Hepatic stellate cell (primary cell): ENCODE measurements around the gene BIRC7.

Experiments
- DNase-seq: peaks from one replicate; pipeline ENCODE4 v3.0.0; 2011; ENCODE audit warnings: low spot score

The BIRC7 gene, protein sequence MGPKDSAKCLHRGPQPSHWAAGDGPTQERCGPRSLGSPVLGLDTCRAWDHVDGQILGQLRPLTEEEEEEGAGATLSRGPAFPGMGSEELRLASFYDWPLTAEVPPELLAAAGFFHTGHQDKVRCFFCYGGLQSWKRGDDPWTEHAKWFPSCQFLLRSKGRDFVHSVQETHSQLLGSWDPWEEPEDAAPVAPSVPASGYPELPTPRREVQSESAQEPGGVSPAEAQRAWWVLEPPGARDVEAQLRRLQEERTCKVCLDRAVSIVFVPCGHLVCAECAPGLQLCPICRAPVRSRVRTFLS

DNA sequence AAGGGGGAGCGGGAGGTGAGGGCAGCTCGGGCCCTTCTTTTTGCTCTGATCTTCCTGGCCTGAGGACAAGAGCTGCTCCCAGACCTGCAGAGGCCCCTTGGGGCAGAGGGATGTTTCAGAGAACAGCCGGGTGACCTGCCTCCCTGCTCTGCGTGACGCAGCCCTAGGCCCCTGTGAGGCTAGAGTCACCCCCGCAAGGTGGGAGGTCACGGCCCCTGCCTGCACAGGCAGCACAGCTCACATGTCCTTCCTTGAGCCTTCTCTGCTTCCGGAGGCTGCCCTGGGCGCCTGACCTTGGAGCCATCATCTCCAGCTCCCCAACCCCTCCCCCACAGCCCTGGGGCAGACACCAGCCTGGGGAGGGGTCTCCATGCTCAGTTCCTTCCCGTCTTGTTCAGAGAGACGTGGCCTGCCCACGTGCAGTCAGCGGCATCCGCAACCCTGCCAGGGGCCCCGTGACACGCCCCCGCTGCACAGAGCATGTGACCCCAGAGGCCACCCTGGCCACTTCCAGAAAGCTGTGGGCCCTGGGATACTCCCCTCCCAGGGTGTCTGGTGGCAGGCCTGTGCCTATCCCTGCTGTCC, at the start of gene BIRC7:
Gene BIRC7, plus strand, starts transcription at position 507 of the 585 bp plus-strand sequence. CDS start 192 bp downstream, outside the sequence.
- DNase-seq, result no peak

- no peak for DNase-seq
Measured at GRCh38 chr20:63186084-63186483, 49.6 kb upstream of the BIRC7 start.

DNA sequence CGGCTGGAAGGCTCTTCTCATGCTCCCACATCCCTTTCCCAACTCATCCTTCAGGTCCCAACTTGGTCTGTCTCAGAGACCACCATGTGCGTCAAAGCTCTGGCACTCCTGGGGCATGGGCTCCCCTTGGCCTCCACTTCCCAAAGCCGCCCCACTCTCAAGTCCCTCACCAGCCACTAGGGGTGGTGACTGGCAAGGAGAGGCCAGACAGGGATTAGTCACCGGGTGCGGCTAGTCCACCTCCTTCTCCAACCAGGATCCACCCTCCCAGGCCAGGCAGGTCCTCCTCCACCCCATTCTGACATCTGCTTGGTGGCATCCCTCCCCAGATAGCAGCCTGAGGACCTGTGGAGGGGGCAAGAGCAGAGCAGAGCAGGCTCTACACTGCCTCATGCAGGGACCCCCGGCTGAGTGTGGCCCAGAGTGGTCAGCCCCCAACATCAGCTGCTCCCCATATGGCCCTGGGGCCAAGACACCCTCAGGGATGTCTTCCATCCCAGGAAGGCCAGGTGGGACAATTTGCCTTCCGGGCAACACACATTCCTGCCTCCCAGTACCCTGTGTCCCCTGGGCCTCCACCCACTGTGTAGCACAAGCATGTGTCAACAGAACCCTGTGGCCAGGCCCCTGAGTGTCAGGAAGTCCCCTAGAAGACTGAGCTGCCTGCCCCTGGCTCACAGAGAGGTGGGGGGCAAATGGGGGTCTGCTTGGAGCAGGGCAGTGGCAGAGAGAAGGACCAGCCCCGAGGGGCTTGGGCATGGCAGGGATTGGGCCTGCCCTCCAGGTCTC, 49.0 kb upstream of the BIRC7 start:
- DNase-seq, result peak; percentile 47

GRCh38 chr20:63187338-63188158, 48.2 kb upstream of the BIRC7 start:
- no peak for DNase-seq

GRCh38 chr20:63188159-63188442, 47.6 kb upstream of the BIRC7 start:
- DNase-seq, result no peak

GRCh38 chr20:63188641-63189321, 46.9 kb upstream of the BIRC7 start:
- no peak for DNase-seq

- no peak for DNase-seq
Measured at GRCh38 chr20:63189322-63189642, 46.4 kb upstream of the BIRC7 start.

DNA sequence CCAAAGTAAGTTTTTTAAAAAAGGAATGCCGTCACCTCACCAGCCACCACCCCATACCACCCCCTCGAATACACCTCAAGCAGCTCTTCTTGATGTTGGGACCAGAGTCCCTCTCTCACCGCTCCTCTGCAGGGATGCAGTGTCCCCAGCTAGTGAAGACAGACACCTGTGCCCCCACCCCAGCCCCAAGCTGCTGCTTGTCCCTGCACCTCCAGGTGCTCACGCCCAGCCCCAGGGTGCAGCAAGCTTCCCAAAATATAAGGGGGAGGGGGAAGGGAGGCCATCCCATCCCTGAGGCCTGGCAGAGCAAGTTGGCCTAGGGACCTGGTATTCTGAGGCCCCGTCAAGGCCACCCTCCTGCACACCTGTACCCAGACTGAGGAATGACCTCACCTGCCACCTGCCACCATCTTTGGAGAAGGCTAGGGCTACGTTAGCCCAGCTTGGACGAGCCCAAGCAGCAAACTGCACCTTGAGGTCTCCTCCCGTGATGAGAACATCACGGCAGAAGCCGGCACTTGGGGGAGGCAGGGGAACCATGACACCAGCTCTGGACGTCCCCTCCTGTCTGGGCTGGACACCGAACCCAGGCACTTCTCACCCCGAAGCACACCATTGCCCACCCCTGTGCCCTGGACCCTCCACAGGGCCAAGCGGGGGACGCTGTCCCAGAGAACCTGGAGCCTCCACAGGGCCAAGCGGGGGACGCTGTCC, 45.7 kb upstream of the BIRC7 start:
- DNase-seq, result no peak

DNA sequence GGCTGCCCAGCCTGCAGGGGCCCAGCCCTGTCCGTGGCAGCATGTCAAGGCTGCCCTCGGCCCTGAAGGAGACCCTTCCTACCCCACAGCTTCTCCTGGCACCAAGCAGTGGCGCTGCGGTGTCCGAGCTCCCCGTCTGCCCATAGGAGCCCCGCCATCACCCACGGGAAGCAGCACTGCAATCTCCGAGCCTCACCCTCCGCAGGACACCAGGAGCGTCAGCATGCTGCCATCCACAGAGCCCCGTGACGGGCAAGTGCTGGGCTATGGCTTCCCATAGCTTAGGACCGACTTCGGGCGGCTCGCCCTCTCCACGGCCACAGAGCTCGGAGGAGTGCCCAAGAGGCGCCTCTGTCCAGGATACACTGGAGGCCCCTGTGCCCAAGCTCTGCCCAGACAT, 44.9 kb upstream of the BIRC7 start:
- no peak for DNase-seq

DNA sequence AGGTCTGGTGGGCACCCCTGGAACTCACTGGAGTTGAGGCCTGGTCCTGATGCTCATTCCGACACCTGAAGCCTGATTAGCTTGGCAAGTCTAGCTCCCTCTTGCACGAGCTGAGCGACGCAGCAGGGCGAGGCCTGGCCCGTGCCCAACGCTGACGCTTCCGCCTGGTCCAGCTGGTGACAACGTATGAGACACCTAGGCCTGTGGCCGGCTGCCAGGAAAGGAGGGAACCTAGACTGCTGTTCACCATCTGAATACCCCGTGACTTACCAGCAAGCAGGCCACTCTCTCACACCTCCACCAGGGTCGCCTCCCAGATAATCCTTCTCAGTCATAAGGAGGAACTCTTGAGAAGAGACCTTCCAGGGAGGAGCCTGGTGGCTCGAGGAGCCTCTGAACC, 44.3 kb upstream of the BIRC7 start:
- no peak for DNase-seq

DNA sequence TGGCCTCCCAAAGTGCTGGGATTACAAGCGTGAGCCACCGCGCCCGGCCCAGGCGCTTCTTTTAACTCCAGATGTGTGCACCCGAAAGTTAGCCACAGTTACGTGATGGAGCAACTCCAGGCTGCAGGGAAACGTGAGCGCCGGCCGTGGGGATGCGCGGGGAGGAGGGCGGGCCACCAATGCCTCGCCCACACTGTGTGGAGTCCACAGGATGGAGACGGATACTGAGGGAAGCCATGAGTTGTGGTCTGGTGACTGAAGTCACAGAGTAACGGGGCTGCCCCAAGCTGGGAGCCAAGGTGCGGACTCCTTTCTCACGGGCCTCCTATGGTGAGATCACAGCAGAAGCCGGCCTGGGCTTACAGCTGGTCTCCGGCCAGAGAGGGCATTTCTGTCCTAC, 43.0 kb upstream of the BIRC7 start:
- no peak for DNase-seq

GRCh38 chr20:63194007-63194796, 41.5 kb upstream of the BIRC7 start:
- no peak for DNase-seq

DNA sequence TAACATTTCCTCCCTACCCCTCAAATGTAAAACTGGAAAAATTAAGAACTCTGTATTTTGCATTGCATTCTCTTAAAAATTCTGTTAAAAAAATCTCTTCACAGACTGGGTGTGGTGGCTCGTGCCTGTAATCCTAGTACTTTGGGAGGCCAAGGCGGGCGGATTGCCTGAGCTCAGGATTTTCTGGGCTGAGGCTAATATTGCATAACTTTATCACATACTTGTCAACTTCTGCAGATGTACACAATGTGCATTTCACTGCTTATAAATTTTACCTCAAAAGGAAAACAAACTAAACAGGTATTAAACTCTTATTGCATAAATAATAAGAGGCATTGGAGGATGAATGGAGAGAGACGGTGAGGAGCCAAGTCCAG, 40.9 kb upstream of the BIRC7 start:
- no peak for DNase-seq

DNA sequence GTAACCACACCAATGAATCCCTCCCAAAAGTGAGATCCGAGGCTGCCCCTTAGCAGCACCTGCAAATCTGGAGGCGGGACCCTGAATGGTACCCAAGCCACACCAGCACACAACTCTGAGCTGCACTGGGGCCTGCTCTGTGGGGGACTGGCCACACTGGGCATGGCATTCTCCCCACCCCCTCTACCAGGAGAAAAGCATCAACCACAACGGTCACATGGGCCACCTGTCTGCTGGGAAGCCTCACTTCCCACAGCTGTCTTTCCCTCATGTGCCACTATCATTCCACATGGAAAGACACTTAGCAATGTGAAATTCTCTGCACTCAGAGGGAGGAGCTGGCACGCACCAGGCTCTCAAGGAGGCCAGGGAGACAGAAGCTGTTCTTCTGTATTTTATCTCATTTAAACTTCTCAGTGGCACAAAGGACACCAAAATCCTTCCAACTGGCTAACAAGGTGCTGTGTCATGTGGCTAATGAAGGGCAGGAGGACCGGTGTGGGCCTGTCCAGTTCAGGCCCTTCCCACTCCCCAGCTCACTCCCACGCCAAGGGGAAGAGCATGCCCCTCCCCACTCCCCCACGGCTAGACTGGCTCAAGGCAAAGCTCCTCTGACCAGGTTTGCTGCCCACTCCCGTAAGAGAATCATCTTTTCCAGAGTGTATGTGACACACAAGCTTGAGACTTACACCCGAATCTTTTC, 38.8 kb upstream of the BIRC7 start:
- no peak for DNase-seq

- no peak for DNase-seq
Measured at GRCh38 chr20:63198606-63199005, 37.1 kb upstream of the BIRC7 start.

- DNase-seq, result no peak
Measured at GRCh38 chr20:63202021-63202420, 33.7 kb upstream of the BIRC7 start.

GRCh38 chr20:63202811-63203526, 32.7 kb upstream of the BIRC7 start:
- no peak for DNase-seq

GRCh38 chr20:63204362-63204761, 31.3 kb upstream of the BIRC7 start:
- no peak for DNase-seq

GRCh38 chr20:63205896-63206295, 29.8 kb upstream of the BIRC7 start:
- no peak for DNase-seq
